NCI-H460 (cell line): ENCODE data around the gene FAM25A. TPM values are rescaled to one million over a fixed set of nuclear protein-coding genes. Genes with fewer than 3 reads are reported as not detected.
"Not testable (repeated sequence)": the region's sequence is repeated elsewhere in the genome, so short reads cannot be mapped to it uniquely, and the experiment has no call there.

ENCODE experiments used
- DNase-seq: peaks from one replicate; pipeline ENCODE4 v3.0.0-alpha.2; 2016; ENCODE audit warnings: low read depth; ENCODE audit errors: extremely low read depth
- total RNA-seq: library from RNA; depleted of rRNA; stranded (reverse); fragments of >200 nt; shearing (Covaris generic); gene quantifications from 2 replicates; pipeline ENCODE4 v1.2.3, GENCODE V29; 2014

FAM25A gene
- total RNA-seq, 1 experiment from 2014 or later, result not detected

- DNase-seq, result not testable (repeated sequence)
Measured at GRCh38 chr10:87009134-87009696, 10.9 kb upstream of the FAM25A start.

GRCh38 chr10:87013528-87013927 is 6.6 kb upstream of the FAM25A start:
- DNase-seq, result not testable (repeated sequence)

- DNase-seq, result not testable (repeated sequence)
Measured at GRCh38 chr10:87014986-87015716, 4.9 kb upstream of the FAM25A start.

GRCh38 chr10:87018127-87018526 is 2.0 kb upstream of the FAM25A start:
- DNase-seq, result not testable (repeated sequence)

GRCh38 chr10:87019066-87019465 is 1.0 kb upstream of the FAM25A start:
- not testable (repeated sequence) for DNase-seq

GRCh38 chr10:87019504-87019903 is 590 bp upstream of the FAM25A start:
- not testable (repeated sequence) for DNase-seq

- DNase-seq, result peak; percentile 6
Measured at GRCh38 chr10:87025285-87025958, 5.3 kb downstream of the FAM25A start.

GRCh38 chr10:87026747-87027508 is 6.8 kb downstream of the FAM25A start:
- DNase-seq, result not testable (repeated sequence)

- not testable (repeated sequence) for DNase-seq
Measured at GRCh38 chr10:87030419-87030818, 10.3 kb downstream of the FAM25A start.

- no peak for DNase-seq
Measured at GRCh38 chr10:87030912-87031635, 11.0 kb downstream of the FAM25A start.

- DNase-seq, result no peak
Measured at GRCh38 chr10:87036623-87037022, 16.5 kb downstream of the FAM25A start.

GRCh38 chr10:87038286-87038717 is 18.2 kb downstream of the FAM25A start:
- no peak for DNase-seq

GRCh38 chr10:87038786-87039185 is 18.7 kb downstream of the FAM25A start:
- DNase-seq, result no peak

- not testable (repeated sequence) for DNase-seq
Measured at GRCh38 chr10:87043579-87043978, 23.5 kb downstream of the FAM25A start.

GRCh38 chr10:87045434-87045938 is 25.4 kb downstream of the FAM25A start:
- DNase-seq, result no peak

- no peak for DNase-seq
Measured at GRCh38 chr10:87053111-87053510, 33.0 kb downstream of the FAM25A start.

- DNase-seq, result no peak
Measured at GRCh38 chr10:87053577-87054181, 33.6 kb downstream of the FAM25A start.

GRCh38 chr10:87054373-87055295 is 34.5 kb downstream of the FAM25A start:
- DNase-seq, result no peak

- no peak for DNase-seq
Measured at GRCh38 chr10:87058171-87058570, 38.1 kb downstream of the FAM25A start.
